ENCODE measurements around the gene DPCD.

Gene DPCD

GRCh38 chr10:101587725-101588653, at the start of gene DPCD, which contains the start of gene POLL:
DPCD (plus strand) TSS chr10:101588321; CDS start chr10:101588337, 16 bp downstream.
POLL (minus strand) TSS chr10:101588257; CDS start chr10:101587360, 897 bp downstream.
- DNase-seq (ENCODE audit: low spot score): peak; percentile 94

GRCh38 chr10:101538446-101538845, 49.7 kb upstream of the DPCD start:
- no peak for DNase-seq (ENCODE audit: low spot score)

GRCh38 chr10:101545898-101546297, 42.2 kb upstream of the DPCD start:
- DNase-seq (ENCODE audit: low spot score): peak; percentile 15

- no peak for DNase-seq (ENCODE audit: low spot score)
These were observed 37.2 kb upstream of the DPCD start for GRCh38 chr10:101550965-101551364.

- DNase-seq (ENCODE audit: low spot score): no peak
These were observed 35.7 kb upstream of the DPCD start for GRCh38 chr10:101552442-101552841.

GRCh38 chr10:101557541-101557940, 30.6 kb upstream of the DPCD start:
- no peak for DNase-seq (ENCODE audit: low spot score)

GRCh38 chr10:101558204-101558603, 29.9 kb upstream of the DPCD start:
- DNase-seq (ENCODE audit: low spot score): no peak

- no peak for DNase-seq (ENCODE audit: low spot score)
These were observed 29.2 kb upstream of the DPCD start for GRCh38 chr10:101558671-101559595.

GRCh38 chr10:101559596-101560297, 28.4 kb upstream of the DPCD start:
- DNase-seq (ENCODE audit: low spot score): no peak

GRCh38 chr10:101560298-101561067, 27.6 kb upstream of the DPCD start:
- no peak for DNase-seq (ENCODE audit: low spot score)

- DNase-seq (ENCODE audit: low spot score): no peak
These were observed 26.8 kb upstream of the DPCD start for GRCh38 chr10:101561068-101561915.

GRCh38 chr10:101562231-101562630, 25.9 kb upstream of the DPCD start:
- DNase-seq (ENCODE audit: low spot score): no peak

- DNase-seq (ENCODE audit: low spot score): no peak
These were observed 25.1 kb upstream of the DPCD start for GRCh38 chr10:101563007-101563406.

- no peak for DNase-seq (ENCODE audit: low spot score)
These were observed 24.6 kb upstream of the DPCD start for GRCh38 chr10:101563497-101564040.

GRCh38 chr10:101564490-101564991, 23.6 kb upstream of the DPCD start:
- DNase-seq (ENCODE audit: low spot score): no peak

- DNase-seq (ENCODE audit: low spot score): no peak
These were observed 22.7 kb upstream of the DPCD start for GRCh38 chr10:101565370-101565900.

- DNase-seq (ENCODE audit: low spot score): no peak
These were observed 22.2 kb upstream of the DPCD start for GRCh38 chr10:101565936-101566332.

GRCh38 chr10:101566333-101567164, 21.6 kb upstream of the DPCD start:
- DNase-seq (ENCODE audit: low spot score): no peak
